NCI-H2081 treated with DMSO at 0.1 percent for 48 hours (cell line): ENCODE results near the gene CD72.
"Not testable (repeated sequence)": the region's sequence is repeated elsewhere in the genome, so short reads cannot be mapped to it uniquely, and the experiment has no call there.

ENCODE experiments used
- DNase-seq: peaks from one replicate; lab custom pipeline; 2025; lab: John Stamatoyannopoulos, UW

CD72 gene

GRCh38 chr9:35616681-35617459, 1.3 kb downstream of the CD72 start:
- DNase-seq, result no peak

- DNase-seq, result no peak
Observed at GRCh38 chr9:35615981-35616680, 2.1 kb downstream of the CD72 start.

GRCh38 chr9:35612843-35613242, 5.4 kb downstream of the CD72 start:
- DNase-seq, result no peak

- DNase-seq, result not testable (repeated sequence)
Observed at GRCh38 chr9:35612066-35612465, 6.1 kb downstream of the CD72 start.

- DNase-seq, result no peak
Observed at GRCh38 chr9:35611230-35611797, 6.9 kb downstream of the CD72 start.

GRCh38 chr9:35609820-35610163, 8.4 kb downstream of the CD72 start:
- no peak for DNase-seq

GRCh38 chr9:35609001-35609819, 9.0 kb downstream of the CD72 start:
- no peak for DNase-seq

GRCh38 chr9:35608221-35608620, 10.0 kb downstream of the CD72 start:
- no peak for DNase-seq

GRCh38 chr9:35606726-35607125, 11.5 kb downstream of the CD72 start:
- DNase-seq, result no peak

GRCh38 chr9:35606138-35606504, 12.1 kb downstream of the CD72 start:
- DNase-seq, result no peak

GRCh38 chr9:35605351-35606137, 12.7 kb downstream of the CD72 start:
- DNase-seq, result no peak

- DNase-seq, result no peak
Observed at GRCh38 chr9:35604578-35605350, 13.4 kb downstream of the CD72 start, which contains the start of gene TESK1. TSS of gene TESK1 (plus strand) at chr9:35605262. CDS start at chr9:35605620, 358 bp downstream.

GRCh38 chr9:35603986-35604577, 14.1 kb downstream of the CD72 start:
- peak; percentile 97 for DNase-seq

- DNase-seq, result no peak
Observed at GRCh38 chr9:35603506-35603985, 14.7 kb downstream of the CD72 start.

- no peak for DNase-seq
Observed at GRCh38 chr9:35599763-35600604, 18.2 kb downstream of the CD72 start.

- no peak for DNase-seq
Observed at GRCh38 chr9:35598866-35599590, 19.2 kb downstream of the CD72 start.

- not testable (repeated sequence) for DNase-seq
Observed at GRCh38 chr9:35596907-35597306, 21.3 kb downstream of the CD72 start.

GRCh38 chr9:35594471-35594870, 23.7 kb downstream of the CD72 start:
- no peak for DNase-seq

- no peak for DNase-seq
Observed at GRCh38 chr9:35593581-35593980, 24.6 kb downstream of the CD72 start.
